Gastroesophageal sphincter (tissue), 3 donors: ENCODE measurements around the gene FGF18.

Experiments used
- CTCF ChIP-seq, 4 experiments: fragments of 200-600 bp in 2 of 4; fragments of 450-650 bp in 2 of 4; sonication (generic) in 1 of 4; IDR thresholded peaks; one replicate each; pipeline ENCODE4 v1.5.1; 2017 to 2019; ENCODE audit warnings: antibody characterized with exemption in 4 of 4, mild to moderate bottlenecking in 2 of 4, moderate library complexity in 2 of 4
- EP300 ChIP-seq: sonication (generic); formaldehyde crosslinking; IDR thresholded peaks from one replicate; pipeline ENCODE4 v1.6.1; 2017; ENCODE audit warnings: antibody characterized with exemption, mild to moderate bottlenecking
- POLR2A ChIP-seq, 2 donors: fragments of 450-650 bp; IDR thresholded peaks; one replicate each; pipeline ENCODE4 v1.6.1; 2017; ENCODE audit warnings: antibody characterized with exemption in 2 of 2, mild to moderate bottlenecking in 2 of 2, moderate library complexity in 1 of 2
- POLR2AphosphoS5 ChIP-seq: sonication (generic); formaldehyde crosslinking; IDR thresholded peaks from one replicate; pipeline ENCODE4 v1.6.1; 2017; ENCODE audit warnings: antibody characterized with exemption

GRCh38 chr5:171457208-171457981 is 37.9 kb downstream of the FGF18 start:
- TF ChIP-seq CTCF (IDR thresholded peaks at IDR 0.05), result no peak
- TF ChIP-seq POLR2A (IDR thresholded peaks at IDR 0.05), result no peak
- TF ChIP-seq EP300, result no peak
- no peak for TF ChIP-seq POLR2AphosphoS5
